HG03175 (cell line): Measurements from ENCODE around the gene MECP2.

Source experiments
- ATAC-seq: cut with Tn5 transposase; IDR thresholded peaks from one replicate; pipeline ENCODE4 v1.9.1; 2021; ENCODE audit warnings: mild to moderate bottlenecking, moderate library complexity; ENCODE audit not compliant: unreplicated experiment

Gene MECP2

DNA sequence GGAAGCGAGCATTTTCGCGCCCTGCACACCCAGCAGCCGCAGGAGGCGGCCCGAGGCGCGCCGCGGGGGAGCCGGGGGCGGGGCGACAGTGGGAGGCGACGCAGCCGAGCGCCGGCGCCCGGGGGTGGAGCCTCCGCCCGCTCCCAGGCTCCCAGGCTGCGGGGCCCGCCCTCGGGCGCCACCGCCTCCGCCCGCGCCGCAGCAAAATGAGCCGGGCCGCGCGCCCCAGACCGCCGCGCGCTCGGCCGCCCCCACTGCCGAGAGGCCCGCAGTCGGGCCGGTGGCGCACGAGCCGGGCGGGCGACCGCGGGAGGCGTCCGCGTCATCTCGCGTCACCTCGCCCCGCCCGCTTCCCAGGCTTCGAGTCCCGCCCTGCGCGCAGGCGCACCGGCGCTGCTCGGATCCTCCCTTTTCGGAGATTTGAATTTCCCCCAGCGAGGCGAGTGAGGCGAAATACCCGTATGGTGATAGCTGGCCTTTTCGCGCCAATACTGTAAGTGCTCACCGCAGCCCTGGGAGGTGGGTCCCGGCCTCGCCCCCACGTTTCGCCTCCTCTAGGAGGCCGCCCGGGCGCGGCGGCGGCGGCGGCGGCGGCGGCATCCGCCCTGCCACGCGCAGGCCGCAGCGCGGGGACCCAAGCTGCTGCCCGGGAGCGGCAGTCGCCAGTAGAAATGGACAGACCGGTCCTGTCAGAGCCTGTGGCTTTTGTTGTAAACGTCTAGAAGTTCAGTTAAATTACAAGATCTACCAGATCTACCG is 125.0 kb downstream of the MECP2 start, which contains the start of gene TMEM187:
TMEM187 (plus strand) TSS at position 387 of the 759 bp plus-strand sequence. CDS start 9,309 bp downstream, outside the sequence.
- ATAC-seq, result peak; percentile 47
